WERI-Rb-1 (cell line): ENCODE data around the gene HLA-A.
A peak's percentile ranks its signal among the peaks of the same experiment; 100 is the strongest.

ENCODE experiments used
- DNase-seq: peaks from one replicate; pipeline ENCODE4 v3.0.0-alpha.2; 2020
- H3K27ac ChIP-seq: fragments of 250-450 bp; sonication (Bioruptor Pico); 2 replicates; pipeline ENCODE4 v1.5.1; 2020; ENCODE audit warnings: mild to moderate bottlenecking, moderate library complexity
- H3K27me3 ChIP-seq: fragments of 250-450 bp; sonication (Bioruptor Pico); 2 replicates; pipeline ENCODE4 v1.5.1; 2021; ENCODE audit warnings: mild to moderate bottlenecking, low read depth, moderate library complexity; ENCODE audit not compliant: insufficient read depth, severe bottlenecking
- H3K36me3 ChIP-seq: fragments of 250-450 bp; sonication (Bioruptor Pico); 2 replicates; pipeline ENCODE4 v1.5.1; 2020; ENCODE audit warnings: mild to moderate bottlenecking, moderate library complexity
- H3K4me3 ChIP-seq: 2 replicates; pipeline ENCODE4 v1.5.1; 2011; ENCODE audit warnings: low read depth, mild to moderate bottlenecking, control low read depth, low read length
- H3K9me3 ChIP-seq: fragments of 250-450 bp; sonication (Bioruptor Pico); 2 replicates; pipeline ENCODE4 v1.5.1; 2021; ENCODE audit warnings: mild to moderate bottlenecking, moderate library complexity; ENCODE audit not compliant: severe bottlenecking
- TF ChIP-seq, protein P1 (sequence below): IDR thresholded peaks from 2 replicates; pipeline ENCODE4 v1.5.1; 2011; ENCODE audit warnings: low read depth, mild to moderate bottlenecking, control low read depth, inconsistent platforms, low read length

HLA-A gene

DNA sequence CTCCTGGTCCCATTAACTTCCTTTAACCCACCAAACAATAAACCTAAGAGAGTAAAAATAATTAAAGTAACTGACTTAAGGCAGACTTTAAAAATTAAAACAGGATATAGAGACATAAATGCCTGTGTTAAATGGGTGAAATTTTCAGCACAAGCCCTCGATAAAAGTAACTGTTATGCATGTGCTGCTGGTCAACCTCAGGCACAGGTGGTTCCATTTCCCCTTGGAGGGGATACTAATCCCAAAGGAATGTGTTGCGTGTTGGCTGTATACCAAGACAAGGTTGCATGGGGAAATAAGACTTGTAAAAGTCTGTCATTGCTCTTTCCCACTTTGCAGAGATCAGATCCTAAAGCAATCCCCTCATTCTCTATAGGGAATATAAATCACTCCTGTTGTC, 25.8 kb downstream of the HLA-A start:
- DNase-seq = no peak
- H3K27ac ChIP-seq = no peak overlapping the region
- H3K9me3 ChIP-seq = no peaks in the 10 kb centered on the region
- H3K36me3 ChIP-seq = no peaks in the 10 kb centered on the region
- peaks cover 19% of the 10 kb centered on the region for H3K27me3 ChIP-seq
- no peak overlapping the region for H3K4me3 ChIP-seq
- TF ChIP-seq, protein P1, sequence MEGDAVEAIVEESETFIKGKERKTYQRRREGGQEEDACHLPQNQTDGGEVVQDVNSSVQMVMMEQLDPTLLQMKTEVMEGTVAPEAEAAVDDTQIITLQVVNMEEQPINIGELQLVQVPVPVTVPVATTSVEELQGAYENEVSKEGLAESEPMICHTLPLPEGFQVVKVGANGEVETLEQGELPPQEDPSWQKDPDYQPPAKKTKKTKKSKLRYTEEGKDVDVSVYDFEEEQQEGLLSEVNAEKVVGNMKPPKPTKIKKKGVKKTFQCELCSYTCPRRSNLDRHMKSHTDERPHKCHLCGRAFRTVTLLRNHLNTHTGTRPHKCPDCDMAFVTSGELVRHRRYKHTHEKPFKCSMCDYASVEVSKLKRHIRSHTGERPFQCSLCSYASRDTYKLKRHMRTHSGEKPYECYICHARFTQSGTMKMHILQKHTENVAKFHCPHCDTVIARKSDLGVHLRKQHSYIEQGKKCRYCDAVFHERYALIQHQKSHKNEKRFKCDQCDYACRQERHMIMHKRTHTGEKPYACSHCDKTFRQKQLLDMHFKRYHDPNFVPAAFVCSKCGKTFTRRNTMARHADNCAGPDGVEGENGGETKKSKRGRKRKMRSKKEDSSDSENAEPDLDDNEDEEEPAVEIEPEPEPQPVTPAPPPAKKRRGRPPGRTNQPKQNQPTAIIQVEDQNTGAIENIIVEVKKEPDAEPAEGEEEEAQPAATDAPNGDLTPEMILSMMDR = no peak

DNA sequence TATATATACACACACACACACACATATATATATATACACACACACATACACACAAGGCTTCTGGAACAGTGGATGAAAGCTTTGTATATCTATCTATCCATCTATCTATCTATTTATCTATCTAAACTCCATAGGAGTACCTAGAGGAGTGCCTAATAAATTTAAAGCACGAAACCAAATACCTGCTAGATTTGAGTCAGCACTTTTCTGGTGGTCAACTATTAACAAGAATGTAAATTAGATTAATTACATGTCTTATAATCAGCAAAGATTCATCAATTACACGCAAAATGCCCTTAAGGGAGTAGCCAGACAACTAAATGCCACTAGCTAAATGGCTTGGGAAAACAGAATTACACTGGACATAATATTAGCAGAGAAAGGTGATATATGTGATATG, 26.6 kb downstream of the HLA-A start:
- Histone ChIP-seq H3K4me3 (no peak overlapping the region), H3K36me3 (no peaks in the 10 kb centered on the region), H3K27me3 (peaks cover 27% of the 10 kb centered on the region), H3K9me3 (no peaks in the 10 kb centered on the region), H3K27ac (no peak overlapping the region)
- TF ChIP-seq, protein P1 = no peak
- no peak for DNase-seq

DNA sequence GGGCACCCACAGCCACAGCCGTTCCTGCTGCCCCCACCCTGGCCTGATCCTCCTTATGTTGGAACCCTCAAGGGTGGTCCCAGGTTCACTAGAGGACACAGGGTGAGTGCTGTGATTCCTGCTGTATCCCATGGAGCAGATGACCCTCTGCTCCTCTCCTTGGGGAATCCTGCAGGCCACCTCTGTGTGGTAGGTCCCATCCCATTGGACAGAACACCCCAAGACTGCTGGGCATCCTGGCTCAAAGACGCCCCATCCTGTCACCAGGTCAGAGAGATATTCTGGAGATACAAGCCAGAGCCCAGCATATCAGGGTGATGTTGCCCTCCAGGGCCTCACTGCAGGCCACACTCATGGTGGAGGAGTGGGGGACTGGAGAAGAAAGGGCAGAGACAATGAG, 28.4 kb downstream of the HLA-A start:
- no peaks in the 10 kb centered on the region for H3K9me3 ChIP-seq
- H3K36me3 ChIP-seq = no peaks in the 10 kb centered on the region
- TF ChIP-seq, protein P1 = no peak

DNA sequence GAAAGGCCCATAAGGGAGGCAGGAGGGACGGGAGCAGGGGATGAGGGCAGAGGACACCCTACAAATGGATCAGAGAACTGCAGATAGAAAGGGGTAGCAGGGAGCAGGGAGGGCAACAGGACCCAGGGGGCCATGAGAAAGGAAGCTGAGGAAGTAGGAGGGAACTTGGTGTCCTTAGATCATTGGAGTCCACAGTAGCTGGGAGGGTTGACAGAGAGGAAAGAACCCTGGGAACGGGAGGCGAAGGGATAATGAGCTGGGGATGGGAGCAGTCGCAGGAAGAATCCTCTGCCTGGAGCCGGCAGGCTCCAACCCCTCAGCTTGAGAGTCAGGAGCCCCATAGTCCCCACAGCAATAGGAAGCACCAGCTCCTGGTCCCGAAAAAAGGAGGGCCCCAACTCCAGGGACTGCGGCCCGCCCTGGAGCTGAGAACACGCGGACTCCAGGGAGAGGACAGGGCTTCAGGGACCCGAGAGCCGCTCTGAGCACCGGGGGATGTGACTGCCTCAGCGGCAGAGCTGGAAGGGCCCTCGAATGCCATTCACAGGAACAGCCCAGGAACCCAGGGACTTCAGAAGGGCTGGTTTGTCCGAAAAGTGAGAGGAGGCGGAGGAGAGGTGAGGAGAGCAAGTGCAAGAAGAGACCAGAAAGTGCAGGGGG, 32.7 kb downstream of the HLA-A start:
- Histone ChIP-seq H3K4me3 (no peak overlapping the region), H3K36me3 (no peaks in the 10 kb centered on the region)

More for the DNA sequence above, 28.4 kb downstream of the HLA-A start:
- Histone ChIP-seq H3K4me3 (no peak overlapping the region), H3K27ac (no peak overlapping the region), H3K27me3 (peaks cover 42% of the 10 kb centered on the region)
- no peak for DNase-seq

DNA sequence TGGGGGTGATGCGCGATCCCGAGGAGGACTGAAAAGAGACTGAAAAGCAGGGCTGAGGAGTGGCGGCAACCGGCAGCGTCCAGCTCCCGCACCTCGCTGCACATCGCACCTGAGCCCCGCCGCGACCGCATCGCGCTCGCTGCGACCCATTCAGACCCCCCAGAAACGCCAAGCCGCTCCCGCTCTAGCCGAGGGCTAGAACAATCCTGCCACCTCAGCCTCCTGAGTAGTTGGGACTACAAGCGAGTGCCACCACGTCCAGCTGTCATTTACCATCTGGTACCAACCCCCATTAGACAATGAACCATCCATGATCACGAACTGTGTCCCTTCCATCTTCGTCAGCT, 33.2 kb downstream of the HLA-A start:
- no peak for DNase-seq
- Histone ChIP-seq H3K27ac (no peak overlapping the region), H3K9me3 (no peaks in the 10 kb centered on the region), H3K36me3 (no peaks in the 10 kb centered on the region), H3K4me3 (no peak overlapping the region), H3K27me3 (peaks cover 73% of the 10 kb centered on the region)
- TF ChIP-seq, protein P1 = no peak

More for the DNA sequence above, 32.7 kb downstream of the HLA-A start:
- DNase-seq = no peak
- Histone ChIP-seq H3K27me3 (peaks cover 74% of the 10 kb centered on the region), H3K9me3 (no peaks in the 10 kb centered on the region), H3K27ac (no peak overlapping the region)
- TF ChIP-seq, protein P1 = no peak

DNA sequence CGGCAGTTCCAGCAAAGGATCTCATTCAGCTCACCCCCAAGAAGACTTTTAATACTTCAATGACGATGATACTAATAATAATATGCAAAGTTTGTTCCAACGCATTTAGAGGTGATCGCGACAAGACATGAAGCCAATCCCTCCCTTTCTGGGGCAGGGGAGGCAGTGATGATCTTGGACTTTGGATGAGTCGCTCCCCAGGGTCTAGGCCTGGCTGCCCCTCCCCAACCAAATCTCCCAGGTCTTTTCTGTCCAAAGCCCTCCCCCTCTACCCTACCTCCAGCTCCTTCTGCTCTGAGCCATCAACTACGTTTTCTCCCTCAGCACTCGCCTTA, 33.9 kb downstream of the HLA-A start:
- no peak overlapping the region for H3K27ac ChIP-seq
- H3K4me3 ChIP-seq = peak overlapping the region; percentile 33
- no peak for DNase-seq
- TF ChIP-seq, protein P1 = no peak
- no peaks in the 10 kb centered on the region for H3K9me3 ChIP-seq
- peaks cover 72% of the 10 kb centered on the region for H3K27me3 ChIP-seq
- no peaks in the 10 kb centered on the region for H3K36me3 ChIP-seq
